ENCODE results near the gene ABCD3.

ABCD3 gene

DNA sequence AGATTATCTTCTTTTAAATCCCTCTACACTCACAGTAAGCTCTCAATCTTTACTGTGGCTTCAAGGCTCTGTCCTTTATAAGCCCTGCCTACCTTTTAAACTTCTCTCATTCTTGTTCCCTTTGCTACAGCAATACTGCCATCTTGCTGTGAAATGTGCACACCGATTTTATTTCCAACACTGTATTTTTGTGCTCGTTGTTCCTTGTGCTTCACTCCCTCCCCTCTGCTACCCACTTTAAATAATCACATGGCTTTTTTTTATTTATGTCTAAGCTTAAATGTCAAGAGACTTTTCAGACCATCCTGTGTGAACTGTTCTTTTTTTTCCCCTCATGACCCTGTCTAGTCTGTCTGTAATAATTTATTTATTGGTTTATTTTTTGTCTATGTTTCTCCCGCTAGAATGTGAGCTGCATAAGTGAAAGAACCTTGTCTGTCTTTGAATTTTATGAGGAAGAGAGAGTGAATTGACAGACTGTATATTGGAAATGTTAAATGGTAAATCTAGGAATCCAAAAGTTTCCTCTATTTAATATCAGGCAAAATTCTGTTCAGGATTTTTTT is 45.7 kb downstream of the ABCD3 start:
- ChIA-PET CTCF (interaction anchor here (0.6 to 5.7 kb wide), 40 partner anchors 8 to 835 kb away, joined by 3 to 47 read pairs (median 4); no protein-coding TSS in a partner anchor), POLR2A (no interaction called here)
- DNase-seq (ENCODE audit: extremely low spot score), result peak; percentile 22
- TF ChIP-seq, protein P1, sequence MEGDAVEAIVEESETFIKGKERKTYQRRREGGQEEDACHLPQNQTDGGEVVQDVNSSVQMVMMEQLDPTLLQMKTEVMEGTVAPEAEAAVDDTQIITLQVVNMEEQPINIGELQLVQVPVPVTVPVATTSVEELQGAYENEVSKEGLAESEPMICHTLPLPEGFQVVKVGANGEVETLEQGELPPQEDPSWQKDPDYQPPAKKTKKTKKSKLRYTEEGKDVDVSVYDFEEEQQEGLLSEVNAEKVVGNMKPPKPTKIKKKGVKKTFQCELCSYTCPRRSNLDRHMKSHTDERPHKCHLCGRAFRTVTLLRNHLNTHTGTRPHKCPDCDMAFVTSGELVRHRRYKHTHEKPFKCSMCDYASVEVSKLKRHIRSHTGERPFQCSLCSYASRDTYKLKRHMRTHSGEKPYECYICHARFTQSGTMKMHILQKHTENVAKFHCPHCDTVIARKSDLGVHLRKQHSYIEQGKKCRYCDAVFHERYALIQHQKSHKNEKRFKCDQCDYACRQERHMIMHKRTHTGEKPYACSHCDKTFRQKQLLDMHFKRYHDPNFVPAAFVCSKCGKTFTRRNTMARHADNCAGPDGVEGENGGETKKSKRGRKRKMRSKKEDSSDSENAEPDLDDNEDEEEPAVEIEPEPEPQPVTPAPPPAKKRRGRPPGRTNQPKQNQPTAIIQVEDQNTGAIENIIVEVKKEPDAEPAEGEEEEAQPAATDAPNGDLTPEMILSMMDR (IDR thresholded peaks at IDR 0.05; ENCODE audit: control extremely low read depth, extremely low read depth, low read depth, missing control alignments), result peak; percentile 60

DNA sequence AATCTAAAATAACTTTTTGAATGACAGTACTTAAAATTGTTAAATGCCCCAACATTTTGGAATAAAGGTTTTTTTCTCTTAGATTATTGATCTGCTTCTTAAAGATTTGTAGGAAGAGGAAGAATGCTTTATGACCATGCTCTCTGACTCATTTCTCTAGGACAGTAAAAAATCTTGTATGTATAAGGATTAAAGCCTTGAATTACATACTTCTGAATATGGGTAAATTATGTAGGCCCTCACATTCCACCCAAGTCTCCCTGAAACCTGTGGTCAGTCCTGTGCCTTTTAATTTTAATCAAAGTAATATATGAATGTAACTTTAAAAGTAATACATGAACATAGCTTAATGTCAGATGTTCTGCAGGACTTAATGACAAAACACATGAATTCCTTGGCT is 50.5 kb downstream of the ABCD3 start:
- CTCF ChIA-PET, result interaction anchor here (1.3 to 1.4 kb wide), 2 partner anchors 12 to 462 kb away, joined by 3 to 9 read pairs; no protein-coding TSS in a partner anchor
- TF ChIP-seq, protein P1 (IDR thresholded peaks at IDR 0.05; ENCODE audit: control extremely low read depth, extremely low read depth, low read depth, missing control alignments), result no peak
- POLR2A ChIA-PET, result no interaction called here
- DNase-seq (ENCODE audit: extremely low spot score), result no peak

DNA sequence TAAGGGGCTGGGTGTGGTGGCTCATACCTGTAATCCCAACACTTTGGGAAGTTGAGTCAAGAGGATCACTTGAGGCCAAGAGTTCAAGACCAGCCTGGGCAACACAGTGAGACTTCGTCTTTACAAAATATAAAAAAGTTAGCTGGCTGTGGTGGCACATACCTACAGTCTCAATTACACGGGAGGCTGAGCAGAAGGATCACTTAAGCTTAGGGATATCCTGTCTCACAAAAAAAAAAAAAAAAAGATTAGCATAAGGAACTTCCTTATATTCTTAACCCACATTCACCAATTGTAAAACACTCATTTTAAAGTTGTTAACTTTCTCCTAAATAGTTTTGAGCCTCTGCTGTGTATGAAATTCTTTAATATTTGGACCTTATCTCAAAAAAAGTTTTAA is 53.1 kb downstream of the ABCD3 start:
- ChIA-PET CTCF (interaction anchor here (1.1 to 3.1 kb wide), 6 partner anchors 8 to 409 kb away, joined by 4 to 10 read pairs (median 8); no protein-coding TSS in a partner anchor), POLR2A (no interaction called here)
- TF ChIP-seq, protein P1 (IDR thresholded peaks at IDR 0.05; ENCODE audit: control extremely low read depth, extremely low read depth, low read depth, missing control alignments), result no peak
- DNase-seq (ENCODE audit: extremely low spot score), result no peak

DNA sequence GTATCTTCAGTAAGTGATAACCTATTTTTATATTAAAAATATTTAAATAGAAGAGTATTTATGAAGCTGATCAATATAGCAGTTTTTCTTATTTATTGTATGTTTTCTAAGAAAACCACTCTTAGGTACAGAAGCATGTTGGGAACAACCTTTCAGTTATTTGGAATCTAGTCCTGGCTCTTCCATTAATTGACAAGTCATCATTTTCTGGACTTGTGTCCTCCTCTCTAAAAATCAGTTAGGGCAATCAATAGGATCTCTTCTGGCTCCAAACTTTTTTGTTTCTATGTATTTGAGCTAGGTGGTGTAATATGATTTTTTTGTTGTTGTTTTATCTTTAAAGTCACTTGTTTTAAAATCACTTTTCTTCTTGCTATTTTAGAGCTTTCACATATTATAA is 57.0 kb downstream of the ABCD3 start:
- ChIA-PET CTCF (interaction anchor here (0.8 to 3.3 kb wide), 5 partner anchors 11 to 568 kb away, joined by 3 to 33 read pairs (median 4); no protein-coding TSS in a partner anchor), POLR2A (no interaction called here)
- no peak for DNase-seq (ENCODE audit: extremely low spot score)
- TF ChIP-seq, protein P1 (IDR thresholded peaks at IDR 0.05; ENCODE audit: control extremely low read depth, extremely low read depth, low read depth, missing control alignments), result no peak

DNA sequence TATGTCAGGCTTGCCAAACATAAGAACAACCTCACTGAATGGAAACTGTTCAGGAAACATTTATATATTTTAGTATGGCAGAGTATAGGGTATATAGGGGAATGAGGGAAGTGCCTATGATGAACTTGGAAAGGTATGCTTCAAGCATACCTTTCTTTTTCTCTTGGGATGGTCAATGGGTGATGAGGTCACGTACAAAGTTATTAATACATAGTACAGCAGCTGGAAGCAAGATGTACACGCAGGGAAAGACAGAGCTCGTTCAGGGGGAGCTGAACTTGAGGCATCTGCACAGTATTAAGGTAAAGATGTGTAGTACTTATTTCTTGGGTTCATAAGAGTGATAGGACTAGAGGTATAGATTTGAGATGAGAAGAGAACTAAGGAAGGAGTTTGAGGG is 61.5 kb downstream of the ABCD3 start:
- TF ChIP-seq, protein P1 (IDR thresholded peaks at IDR 0.05; ENCODE audit: control extremely low read depth, extremely low read depth, low read depth, missing control alignments), result no peak
- POLR2A ChIA-PET, result no interaction called here
- no peak for DNase-seq (ENCODE audit: extremely low spot score)
- CTCF ChIA-PET, result interaction anchor here (0.6 to 4.8 kb wide), 5 partner anchors 9 to 564 kb away, joined by 3 to 132 read pairs (median 5); no protein-coding TSS in a partner anchor

DNA sequence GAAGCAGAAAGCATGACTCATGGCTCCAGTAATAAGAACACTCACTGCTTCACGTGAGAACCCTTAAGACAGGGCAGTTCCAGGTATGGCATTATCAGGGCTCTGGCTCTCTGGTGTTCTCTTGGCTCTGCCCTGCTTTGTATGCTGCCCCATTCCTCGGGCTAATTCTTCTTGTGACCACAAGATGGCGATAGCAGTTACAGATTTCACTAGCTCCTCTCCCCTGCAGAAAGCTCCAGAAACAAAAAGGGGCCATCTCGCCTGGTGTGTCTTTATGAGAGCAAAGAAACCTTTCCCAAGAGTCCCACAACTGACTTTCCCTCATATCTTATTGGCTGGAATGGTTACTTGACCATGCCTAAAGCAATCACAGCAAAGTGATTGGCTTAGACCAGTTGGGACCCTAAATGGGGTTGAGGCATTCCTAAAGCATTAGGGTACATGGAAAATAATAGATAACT is 63.3 kb downstream of the ABCD3 start:
- POLR2A ChIA-PET, result no interaction called here
- CTCF ChIA-PET, result interaction anchor here (0.6 to 4.8 kb wide), 32 partner anchors 8 to 562 kb away, joined by 3 to 132 read pairs (median 4); no protein-coding TSS in a partner anchor
- DNase-seq (ENCODE audit: extremely low spot score), result peak; percentile 47
- TF ChIP-seq, protein P1 (IDR thresholded peaks at IDR 0.05; ENCODE audit: control extremely low read depth, extremely low read depth, low read depth, missing control alignments), result peak; percentile 85
